Heart left ventricle (tissue), 16 donors: Measurements from ENCODE around the gene PRM3. TPM values are rescaled to one million over a fixed set of nuclear protein-coding genes. Genes with fewer than 3 reads are reported as not detected.

Experiments
- ATAC-seq, 4 donors: fragments of 200-7000 bp; cut with Tn5 transposase; one replicate each; pipeline ENCODE4 v1.9.1; 2020 to 2022; ENCODE audit warnings: moderate library complexity in 4 of 4, mild to moderate bottlenecking in 3 of 4, moderate number of reproducible peaks in 1 of 4
- DNase-seq, 5 donors: peaks; one replicate each; pipeline ENCODE4 v3.0.0-alpha.2; 2020
- H3K27ac ChIP-seq, 12 donors: fragments of 200-600 bp; sonication (generic) in 4 of 12; one replicate each; pipeline versions ENCODE4 v1.5.0 to v1.8.0; 2016 to 2022; ENCODE audit warnings: mild to moderate bottlenecking in 2 of 12
- H3K27me3 ChIP-seq, 9 donors: fragments of 200-600 bp; sonication (generic) in 2 of 9; one replicate each; pipeline versions ENCODE4 v1.5.1 to v1.8.0; 2016 to 2022; ENCODE audit warnings: mild to moderate bottlenecking in 3 of 9
- H3K36me3 ChIP-seq, 9 donors: fragments of 200-600 bp; sonication (generic) in 2 of 9; one replicate each; pipeline versions ENCODE4 v1.5.0 to v1.8.0; 2018 to 2022; ENCODE audit warnings: mild to moderate bottlenecking in 2 of 9
- H3K4me1 ChIP-seq, 12 donors: fragments of 200-600 bp; sonication (generic) in 4 of 12; one replicate each; pipeline versions ENCODE4 v1.5.0 to v1.8.0; 2016 to 2022; ENCODE audit warnings: mild to moderate bottlenecking in 3 of 12
- H3K4me3 ChIP-seq, 12 donors: fragments of 200-600 bp; sonication (generic) in 4 of 12; one replicate each; pipeline versions ENCODE4 v1.5.0 to v1.8.0; 2017 to 2022; ENCODE audit warnings: mild to moderate bottlenecking in 9 of 12, moderate library complexity in 4 of 12
- H3K9me3 ChIP-seq, 12 donors: fragments of 200-600 bp; sonication (generic) in 4 of 12; one replicate each; pipeline versions ENCODE4 v1.5.0 to v1.8.0; 2016 to 2022; ENCODE audit warnings: mild to moderate bottlenecking in 1 of 12
- POLR2A ChIP-seq, 2 donors: fragments of 450-650 bp; IDR thresholded peaks; one replicate each; pipeline ENCODE4 v1.6.1; 2017; ENCODE audit warnings: antibody characterized with exemption in 2 of 2, mild to moderate bottlenecking in 2 of 2, moderate library complexity in 2 of 2
- WGBS, 4 donors: extraction: QIAGEN DNeasy Blood & Tissue Kit in 2 of 4; methylation state at CpG; one replicate each; pipeline versions ENCODE4 v1.1.5 to v1.1.7; 2013 to 2018; 5-methylcytosine and 5-hydroxymethylcytosine counted together
- intact Hi-C, 10 donors: fragments of 100-400 bp; cut with DNase I; formaldehyde crosslinking; loops; one replicate each; pipeline versions ENCODE4 v1.11.1 to v1.14.2; 2022
- polyA plus RNA-seq, 2 donors: library from polyadenylated mRNA; stranded (reverse); fragments of 200-250 nt; gene quantifications; one replicate each; pipeline ENCODE4 v1.2.3, GENCODE V29; 2013
- total RNA-seq, 9 donors: library from RNA; depleted of rRNA in 2 of 9; stranded (reverse); fragments of >200 nt in 2 of 9; fragmentation: NEBNext Ultra II Directional in 3 of 9; extraction: Animal tissue kit (Norgen Biotek cat#: 25700) in 3 of 9; gene quantifications; one replicate each; pipeline versions ENCODE4 v1.1.0 to v1.2.4, GENCODE V29; 2016 to 2023
- TF ChIP-seq, protein P1 (sequence below), 12 donors: fragments of 200-600 bp; sonication (generic) in 4 of 12; IDR thresholded peaks; one replicate each; pipeline versions ENCODE4 v1.5.0 to v1.8.0; 2018 to 2022; ENCODE audit warnings: antibody characterized with exemption in 12 of 12, mild to moderate bottlenecking in 5 of 12
- donor health status: ischemic (EF 13 %, LVEDD 7.1; RV severe dilation, severe dysfunction).
- donor health status: healthy with polysubstance abuse.
- donor health status: DM: no; HTN: yes; CAD: no.
- donor health status: DM: no; HTN: no; CAD: no.
- donor health status: ischemic (EF 25% LVEDD 6.9; RV normal size, moderate dysfunction).
- donor health status: ischemic (EF 25% LVEDD 5.7; RV mildly dilated, moderate dysfunction).
- donor health status: healthy.
- donor health status: DM: yes; HTN: yes; CAD: no.
- donor health status: ischemic (EF 35%, LVEDD 5.7; RV mildly dilated, moderate dysfunction).
- donor health status: nonischemic (EF 11% LVEDD 7.7; RV severe dilation, severe dysfunction).
- donor health status: DM: yes; HTN: yes; CAD: no.
- donor health status: PGD.
- donor health status: ischemic (EF 29% LVEDD 5.4; RV normal size, mild dysfunction).
- donor health status: nonischemic (EF 23%, LVEDD 6.1; RV moderate dilation, normal function).

The PRM3 gene
- total and polyA plus RNA-seq, 11 donors: not detected

DNA sequence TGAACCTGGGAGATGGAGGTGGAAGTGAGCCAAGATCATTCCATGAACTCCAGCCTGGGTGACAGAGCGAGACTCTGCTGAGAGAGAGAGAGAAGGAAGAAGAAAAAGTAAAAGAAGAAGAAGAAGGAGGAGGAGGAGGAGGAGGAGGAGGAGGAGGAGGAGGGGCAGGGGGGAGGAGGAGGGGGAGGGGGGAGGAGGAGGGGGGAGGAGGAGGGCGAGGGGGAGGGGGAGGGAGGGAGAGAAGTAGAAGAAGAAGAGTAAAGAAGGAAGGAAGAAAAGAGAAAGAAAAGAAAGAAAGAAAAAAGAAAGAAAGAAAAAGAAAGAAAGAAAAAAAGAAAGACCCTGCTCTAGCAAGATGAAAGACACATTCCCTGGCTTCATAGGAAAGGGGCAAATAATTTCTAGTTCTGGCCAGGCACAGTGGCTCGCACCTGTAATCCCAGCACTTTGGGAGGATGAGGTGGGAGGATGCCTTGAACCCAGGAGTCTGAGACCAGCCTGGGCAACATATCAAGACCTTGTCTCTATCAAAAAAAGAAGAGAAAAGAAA lies 41.1 kb downstream of the PRM3 start:
- H3K36me3 ChIP-seq: no peaks in the 10 kb centered on the region
- TF ChIP-seq, protein P1, sequence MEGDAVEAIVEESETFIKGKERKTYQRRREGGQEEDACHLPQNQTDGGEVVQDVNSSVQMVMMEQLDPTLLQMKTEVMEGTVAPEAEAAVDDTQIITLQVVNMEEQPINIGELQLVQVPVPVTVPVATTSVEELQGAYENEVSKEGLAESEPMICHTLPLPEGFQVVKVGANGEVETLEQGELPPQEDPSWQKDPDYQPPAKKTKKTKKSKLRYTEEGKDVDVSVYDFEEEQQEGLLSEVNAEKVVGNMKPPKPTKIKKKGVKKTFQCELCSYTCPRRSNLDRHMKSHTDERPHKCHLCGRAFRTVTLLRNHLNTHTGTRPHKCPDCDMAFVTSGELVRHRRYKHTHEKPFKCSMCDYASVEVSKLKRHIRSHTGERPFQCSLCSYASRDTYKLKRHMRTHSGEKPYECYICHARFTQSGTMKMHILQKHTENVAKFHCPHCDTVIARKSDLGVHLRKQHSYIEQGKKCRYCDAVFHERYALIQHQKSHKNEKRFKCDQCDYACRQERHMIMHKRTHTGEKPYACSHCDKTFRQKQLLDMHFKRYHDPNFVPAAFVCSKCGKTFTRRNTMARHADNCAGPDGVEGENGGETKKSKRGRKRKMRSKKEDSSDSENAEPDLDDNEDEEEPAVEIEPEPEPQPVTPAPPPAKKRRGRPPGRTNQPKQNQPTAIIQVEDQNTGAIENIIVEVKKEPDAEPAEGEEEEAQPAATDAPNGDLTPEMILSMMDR (IDR thresholded peaks at IDR 0.05): no peak
- peak overlapping the region in 1 of 12 donors; percentile 36 for H3K4me3 ChIP-seq
- H3K27me3 ChIP-seq: peaks cover 0 to 3% (median 0%) of the 10 kb centered on the region in 9 donors
- H3K4me1 ChIP-seq: peaks cover 0 to 49% (median 6%) of the 10 kb centered on the region in 12 donors
- peak overlapping the region in 1 of 12 donors; percentile 91 for H3K27ac ChIP-seq
- no peaks in the 10 kb centered on the region for H3K9me3 ChIP-seq
- no peak for ATAC-seq
- DNase-seq: no peak
- WGBS, 4 donors: 82 to 100% (median 94%) methylated on average over 2 of the region's 3 CpGs
- intact Hi-C loops: no loop called here

DNA sequence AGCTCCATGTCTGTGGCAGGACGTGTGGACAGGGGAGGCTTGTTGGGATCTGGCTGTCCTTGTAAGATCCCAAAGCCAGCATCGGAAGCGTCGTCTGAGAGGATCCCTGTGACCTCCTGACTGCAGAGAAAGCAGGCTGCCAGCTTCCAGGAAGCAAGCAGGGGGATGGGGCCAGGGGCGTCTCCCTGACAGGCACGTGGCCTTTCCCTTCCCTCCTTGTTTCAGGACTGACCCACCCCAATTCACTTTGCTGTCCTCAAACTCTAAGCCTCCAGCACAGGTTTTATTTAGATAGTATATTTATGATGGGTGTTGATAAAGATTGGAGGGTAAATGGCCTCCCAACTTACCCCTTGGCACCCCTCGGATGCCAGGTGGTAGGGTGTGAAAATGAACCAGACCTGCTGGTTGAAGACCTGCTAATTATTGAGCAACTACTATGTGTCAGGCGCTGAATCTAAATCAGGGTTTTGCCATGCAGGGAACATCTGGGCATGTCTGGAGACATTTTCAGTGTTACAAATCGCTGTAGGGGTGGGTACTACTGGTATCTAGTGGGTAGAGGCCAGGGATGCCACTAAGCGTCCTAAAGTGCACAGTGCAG lies 42.0 kb downstream of the PRM3 start:
- 69 to 73% (median 70%) methylated on average over 10 of the region's 10 CpGs for WGBS, 4 donors
- H3K27ac ChIP-seq: peak overlapping the region in 1 of 12 donors; percentile 37
- TF ChIP-seq, protein P1 (IDR thresholded peaks at IDR 0.05): no peak
- no peak for TF ChIP-seq POLR2A (IDR thresholded peaks at IDR 0.05)
- intact Hi-C loops: no loop called here
- no peak overlapping the region for H3K4me3 ChIP-seq
- no peaks in the 10 kb centered on the region for H3K36me3 ChIP-seq
- DNase-seq (no peak), ATAC-seq (no peak)
- peaks cover 0 to 3% (median 0%) of the 10 kb centered on the region in 9 donors for H3K27me3 ChIP-seq
- H3K9me3 ChIP-seq: no peaks in the 10 kb centered on the region
- peaks cover 0 to 49% (median 6%) of the 10 kb centered on the region in 12 donors for H3K4me1 ChIP-seq

DNA sequence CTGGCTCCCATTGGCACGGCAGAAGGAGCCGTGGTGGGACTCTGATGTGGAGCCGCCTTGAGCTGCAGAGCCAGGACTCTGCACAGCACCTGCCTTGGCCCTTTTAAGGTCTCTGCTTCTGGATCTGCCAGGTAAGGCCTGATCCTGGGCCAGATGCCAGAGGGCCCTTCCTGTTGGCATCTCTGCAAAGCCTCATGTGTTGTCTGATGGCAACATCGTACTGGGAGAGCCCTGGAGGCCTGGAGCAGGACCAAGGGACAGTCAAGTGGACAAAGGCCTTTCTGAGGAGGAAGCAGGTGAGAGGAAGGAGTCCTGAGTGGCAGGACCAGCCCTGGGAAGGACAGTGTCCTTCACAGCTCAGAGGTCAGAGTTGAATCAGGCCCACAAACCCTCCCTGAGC lies 43.5 kb downstream of the PRM3 start:
- peak in 1 of 4 donors; percentile 31 for ATAC-seq
- TF ChIP-seq, protein P1 (IDR thresholded peaks at IDR 0.05): no peak
- no peak for TF ChIP-seq POLR2A (IDR thresholded peaks at IDR 0.05)
- DNase-seq: no peak
- no peak overlapping the region for H3K27ac ChIP-seq
- H3K27me3 ChIP-seq: peaks cover 0 to 3% (median 0%) of the 10 kb centered on the region in 9 donors
- intact Hi-C loops: loop anchor here in 1 of 10 donors (10.0 kb wide), 1 partner anchor 55 kb away; no protein-coding TSS in a partner anchor
- WGBS, 4 donors: 70 to 80% (median 74%) methylated on average over 4 of the region's 4 CpGs
- H3K9me3 ChIP-seq: no peaks in the 10 kb centered on the region
- peaks cover 0 to 49% (median 7%) of the 10 kb centered on the region in 12 donors for H3K4me1 ChIP-seq
- H3K4me3 ChIP-seq: no peak overlapping the region
- H3K36me3 ChIP-seq: no peaks in the 10 kb centered on the region

DNA sequence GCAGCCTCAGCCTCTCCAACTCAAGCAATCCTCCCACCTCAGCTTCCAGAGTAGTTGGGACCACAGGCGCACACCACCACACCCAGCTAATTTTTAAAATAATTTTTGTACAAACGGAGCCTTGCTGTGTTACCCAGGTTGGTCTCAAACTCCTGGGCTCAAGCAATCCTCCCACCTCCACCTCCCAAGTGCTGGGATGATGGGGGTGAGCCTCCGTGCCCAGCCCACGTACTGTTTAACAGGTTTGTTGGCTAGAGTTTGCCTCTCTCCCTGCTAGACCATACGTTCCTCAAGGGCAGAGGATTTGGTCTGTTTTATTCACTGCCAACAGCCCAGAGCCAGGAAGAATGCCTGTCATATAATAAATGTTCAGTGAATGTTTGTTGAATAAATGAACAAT lies 44.0 kb downstream of the PRM3 start:
- Histone ChIP-seq H3K27ac (no peak overlapping the region), H3K9me3 (no peaks in the 10 kb centered on the region), H3K27me3 (peaks cover 0 to 3% (median 0%) of the 10 kb centered on the region in 9 donors), H3K4me1 (peaks cover 0 to 49% (median 9%) of the 10 kb centered on the region in 12 donors), H3K36me3 (no peaks in the 10 kb centered on the region), H3K4me3 (no peak overlapping the region)
- ATAC-seq (no peak), DNase-seq (no peak)
- intact Hi-C loops: loop anchor here in 1 of 10 donors (10.0 kb wide), 1 partner anchor 55 kb away; no protein-coding TSS in a partner anchor
- TF ChIP-seq, protein P1 (IDR thresholded peaks at IDR 0.05): no peak
- TF ChIP-seq POLR2A (IDR thresholded peaks at IDR 0.05): no peak
- 82 to 88% (median 85%) methylated on average over 5 of the region's 5 CpGs for WGBS, 4 donors
